ENCODE data around the gene DDX27.

- no peak for TF ChIP-seq CTCF (IDR thresholded peaks at IDR 0.05)
- TF ChIP-seq POLR2A (IDR thresholded peaks at IDR 0.05), result no peak
Measured at GRCh38 chr20:49276961-49277785, 58.0 kb downstream of the DDX27 start.
